ENCODE data around the gene NELL1. TPM values are rescaled to one million over a fixed set of nuclear protein-coding genes. Genes with fewer than 3 reads are reported as not detected.

The NELL1 gene
- total RNA-seq, 1 experiment from 2014 or later = not detected

DNA sequence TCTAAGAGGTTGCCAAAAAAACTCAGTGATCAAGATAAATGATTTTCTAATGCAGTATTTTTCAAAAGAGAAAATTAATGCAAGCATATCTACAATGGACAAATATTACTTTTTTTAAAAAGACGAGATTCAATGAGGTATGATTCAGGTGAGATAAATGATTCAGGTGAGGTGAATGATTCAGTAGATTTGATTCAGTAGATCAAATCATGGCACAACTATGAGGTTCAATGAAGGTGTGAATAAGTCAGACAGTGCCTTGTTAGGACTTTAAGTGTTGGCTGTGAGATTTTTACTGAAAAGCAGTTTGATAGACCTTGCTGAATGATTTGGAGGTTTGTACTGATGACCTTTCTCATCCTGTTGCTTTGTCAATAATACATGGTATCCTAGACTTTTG lies 742.2 kb downstream of the NELL1 start:
- H3K36me3 ChIP-seq (ENCODE audit: control insufficient read depth, insufficient read depth, low read length) = no peaks in the 10 kb centered on the region
- no peak for DNase-seq (ENCODE audit: low read depth, low spot score)
- ChIA-PET POLR2A (no interaction called here), CTCF (no interaction called here)
- TF ChIP-seq POLR2AphosphoS5 (IDR thresholded peaks at IDR 0.05; ENCODE audit: low read depth, low read length) (no peak), TCF7L2 (IDR thresholded peaks at IDR 0.05; ENCODE audit: low read depth, low read length) (no peak), SIN3A (IDR thresholded peaks at IDR 0.05; ENCODE audit: borderline replicate concordance, insufficient read depth, low read depth, low read length) (no peak)
- TF ChIP-seq, protein P1, sequence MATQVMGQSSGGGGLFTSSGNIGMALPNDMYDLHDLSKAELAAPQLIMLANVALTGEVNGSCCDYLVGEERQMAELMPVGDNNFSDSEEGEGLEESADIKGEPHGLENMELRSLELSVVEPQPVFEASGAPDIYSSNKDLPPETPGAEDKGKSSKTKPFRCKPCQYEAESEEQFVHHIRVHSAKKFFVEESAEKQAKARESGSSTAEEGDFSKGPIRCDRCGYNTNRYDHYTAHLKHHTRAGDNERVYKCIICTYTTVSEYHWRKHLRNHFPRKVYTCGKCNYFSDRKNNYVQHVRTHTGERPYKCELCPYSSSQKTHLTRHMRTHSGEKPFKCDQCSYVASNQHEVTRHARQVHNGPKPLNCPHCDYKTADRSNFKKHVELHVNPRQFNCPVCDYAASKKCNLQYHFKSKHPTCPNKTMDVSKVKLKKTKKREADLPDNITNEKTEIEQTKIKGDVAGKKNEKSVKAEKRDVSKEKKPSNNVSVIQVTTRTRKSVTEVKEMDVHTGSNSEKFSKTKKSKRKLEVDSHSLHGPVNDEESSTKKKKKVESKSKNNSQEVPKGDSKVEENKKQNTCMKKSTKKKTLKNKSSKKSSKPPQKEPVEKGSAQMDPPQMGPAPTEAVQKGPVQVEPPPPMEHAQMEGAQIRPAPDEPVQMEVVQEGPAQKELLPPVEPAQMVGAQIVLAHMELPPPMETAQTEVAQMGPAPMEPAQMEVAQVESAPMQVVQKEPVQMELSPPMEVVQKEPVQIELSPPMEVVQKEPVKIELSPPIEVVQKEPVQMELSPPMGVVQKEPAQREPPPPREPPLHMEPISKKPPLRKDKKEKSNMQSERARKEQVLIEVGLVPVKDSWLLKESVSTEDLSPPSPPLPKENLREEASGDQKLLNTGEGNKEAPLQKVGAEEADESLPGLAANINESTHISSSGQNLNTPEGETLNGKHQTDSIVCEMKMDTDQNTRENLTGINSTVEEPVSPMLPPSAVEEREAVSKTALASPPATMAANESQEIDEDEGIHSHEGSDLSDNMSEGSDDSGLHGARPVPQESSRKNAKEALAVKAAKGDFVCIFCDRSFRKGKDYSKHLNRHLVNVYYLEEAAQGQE (IDR thresholded peaks at IDR 0.05; ENCODE audit: insufficient read depth in 1 of 2, low read depth in 2 of 2, low read length in 1 of 2) = no peak
- TF ChIP-seq, protein P2, sequence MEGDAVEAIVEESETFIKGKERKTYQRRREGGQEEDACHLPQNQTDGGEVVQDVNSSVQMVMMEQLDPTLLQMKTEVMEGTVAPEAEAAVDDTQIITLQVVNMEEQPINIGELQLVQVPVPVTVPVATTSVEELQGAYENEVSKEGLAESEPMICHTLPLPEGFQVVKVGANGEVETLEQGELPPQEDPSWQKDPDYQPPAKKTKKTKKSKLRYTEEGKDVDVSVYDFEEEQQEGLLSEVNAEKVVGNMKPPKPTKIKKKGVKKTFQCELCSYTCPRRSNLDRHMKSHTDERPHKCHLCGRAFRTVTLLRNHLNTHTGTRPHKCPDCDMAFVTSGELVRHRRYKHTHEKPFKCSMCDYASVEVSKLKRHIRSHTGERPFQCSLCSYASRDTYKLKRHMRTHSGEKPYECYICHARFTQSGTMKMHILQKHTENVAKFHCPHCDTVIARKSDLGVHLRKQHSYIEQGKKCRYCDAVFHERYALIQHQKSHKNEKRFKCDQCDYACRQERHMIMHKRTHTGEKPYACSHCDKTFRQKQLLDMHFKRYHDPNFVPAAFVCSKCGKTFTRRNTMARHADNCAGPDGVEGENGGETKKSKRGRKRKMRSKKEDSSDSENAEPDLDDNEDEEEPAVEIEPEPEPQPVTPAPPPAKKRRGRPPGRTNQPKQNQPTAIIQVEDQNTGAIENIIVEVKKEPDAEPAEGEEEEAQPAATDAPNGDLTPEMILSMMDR (IDR thresholded peaks at IDR 0.05) = no peak
- intact Hi-C loops (cut with micrococcal nuclease; ENCODE audit: unreplicated experiment) (no loop called here), in situ Hi-C loops (cut with HindIII; ENCODE audit: low pct_unique_long_range_greater_than_20kb, low sequenced_read_pairs) (no loop called here)
- H3K27me3 ChIP-seq (ENCODE audit: control insufficient read depth, insufficient read depth, low read length) = no peaks in the 10 kb centered on the region
- no peak overlapping the region for H3K27ac ChIP-seq (ENCODE audit: low read length)
- H3K9me3 ChIP-seq (ENCODE audit: control insufficient read depth, insufficient read depth, low read depth, low read length) = no peaks in the 10 kb centered on the region
- no TSS peak for BruUV-seq (replicated peaks)
- no peaks in the 10 kb centered on the region for H3K4me1 ChIP-seq (ENCODE audit: control insufficient read depth, insufficient read depth, low read length)
- no peak for ATAC-seq
- H3K4me3 ChIP-seq (ENCODE audit: low read depth in 2 of 2, low read length in 2 of 2) = no peak overlapping the region

DNA sequence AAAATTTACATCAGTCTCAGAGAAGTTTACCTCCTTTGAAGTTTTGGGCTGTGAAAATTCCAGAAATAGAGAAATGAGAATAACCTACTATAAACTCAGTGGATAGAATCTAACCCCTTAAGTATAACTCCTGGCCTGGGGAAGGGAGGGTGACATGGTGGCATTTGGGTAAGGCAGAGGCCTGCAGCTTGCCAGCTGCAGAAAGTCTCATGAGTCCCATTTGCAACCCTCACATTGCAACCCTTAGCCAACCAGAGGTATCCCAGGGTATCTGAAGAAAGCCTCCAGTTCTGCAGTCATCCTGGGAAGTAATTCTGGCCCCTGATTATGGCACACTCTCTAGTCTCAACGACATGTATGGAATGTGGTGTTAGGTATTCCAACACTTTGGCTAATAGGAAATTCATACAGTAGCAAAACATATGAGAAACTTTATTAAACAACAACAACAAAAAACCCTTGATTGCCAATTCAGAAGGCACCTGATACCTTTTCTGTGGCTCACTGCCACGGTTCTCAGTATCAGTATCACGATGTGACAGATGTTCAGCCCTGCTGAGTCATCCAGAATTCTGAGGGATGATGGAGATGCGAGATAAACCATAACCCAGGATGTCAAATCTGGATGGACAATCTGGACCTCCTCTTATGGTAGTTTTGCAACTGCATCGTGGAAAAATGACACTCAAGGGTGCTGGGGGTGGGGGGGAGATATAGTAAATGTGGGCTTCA lies 743.4 kb downstream of the NELL1 start:
- intact Hi-C loops (cut with micrococcal nuclease; ENCODE audit: unreplicated experiment) (no loop called here), in situ Hi-C loops (cut with HindIII; ENCODE audit: low pct_unique_long_range_greater_than_20kb, low sequenced_read_pairs) (no loop called here)
- H3K27ac ChIP-seq (ENCODE audit: low read length) = no peak overlapping the region
- ChIA-PET CTCF (no interaction called here), POLR2A (no interaction called here)
- TF ChIP-seq, protein P1 (IDR thresholded peaks at IDR 0.05; ENCODE audit: insufficient read depth in 1 of 2, low read depth in 2 of 2, low read length in 1 of 2) = no peak
- TF ChIP-seq POLR2AphosphoS5 (IDR thresholded peaks at IDR 0.05; ENCODE audit: low read depth, low read length) = no peak
- TF ChIP-seq, protein P2 (IDR thresholded peaks at IDR 0.05) = no peak
- no peak for TF ChIP-seq SIN3A (IDR thresholded peaks at IDR 0.05; ENCODE audit: borderline replicate concordance, insufficient read depth, low read depth, low read length)
- TF ChIP-seq TCF7L2 (IDR thresholded peaks at IDR 0.05; ENCODE audit: low read depth, low read length) = no peak
- H3K27me3 ChIP-seq (ENCODE audit: control insufficient read depth, insufficient read depth, low read length) = no peaks in the 10 kb centered on the region
- DNase-seq (ENCODE audit: low read depth, low spot score) (no peak), ATAC-seq (no peak)
- no peaks in the 10 kb centered on the region for H3K9me3 ChIP-seq (ENCODE audit: control insufficient read depth, insufficient read depth, low read depth, low read length)
- no peaks in the 10 kb centered on the region for H3K4me1 ChIP-seq (ENCODE audit: control insufficient read depth, insufficient read depth, low read length)
- no peaks in the 10 kb centered on the region for H3K36me3 ChIP-seq (ENCODE audit: control insufficient read depth, insufficient read depth, low read length)
- no peak overlapping the region for H3K4me3 ChIP-seq (ENCODE audit: low read depth in 2 of 2, low read length in 2 of 2)
- BruUV-seq (replicated peaks) = no TSS peak
